Fibroblast of pulmonary artery (primary cell): ENCODE results near the gene KLHL40.

Source experiments
- DNase-seq: peaks from one replicate; pipeline ENCODE4 v3.0.0-alpha.2; 2010; ENCODE audit warnings: low read depth
- H3K4me3 ChIP-seq: replicated peaks from 2 replicates; pipeline ENCODE4 v1.5.1; 2011; ENCODE audit warnings: low read depth, mild to moderate bottlenecking, control low read depth, low read length, moderate library complexity
- CTCF ChIP-seq: IDR thresholded peaks from 2 replicates; pipeline ENCODE4 v1.5.1; 2011; ENCODE audit warnings: mild to moderate bottlenecking, control low read depth, low read length, inconsistent platforms; ENCODE audit errors: missing control alignments

Gene KLHL40

GRCh38 chr3:42700366-42701288 lies 15.3 kb downstream of the KLHL40 start:
- no peak overlapping the region for H3K4me3 ChIP-seq
- DNase-seq: no peak
- no peak for TF ChIP-seq CTCF

GRCh38 chr3:42701371-42702065 lies 16.2 kb downstream of the KLHL40 start:
- H3K4me3 ChIP-seq: no peak overlapping the region
- no peak for TF ChIP-seq CTCF
- DNase-seq: peak; percentile 26

- no peak for TF ChIP-seq CTCF
- no peak within 1 kb of the TSS for H3K4me3 ChIP-seq
- DNase-seq: no peak
Measured at GRCh38 chr3:42702066-42702951, 17.0 kb downstream of the KLHL40 start, which contains the start of gene HHATL. TSS of gene HHATL (minus strand) at chr3:42702798. CDS start at chr3:42700826, 1,972 bp downstream.

- no peak for TF ChIP-seq CTCF
- DNase-seq: no peak
- H3K4me3 ChIP-seq: no peak overlapping the region
Measured at GRCh38 chr3:42702982-42703694, 17.8 kb downstream of the KLHL40 start.

GRCh38 chr3:42703695-42704025 lies 18.3 kb downstream of the KLHL40 start:
- H3K4me3 ChIP-seq: no peak overlapping the region
- DNase-seq: no peak
- TF ChIP-seq CTCF: no peak

- DNase-seq: no peak
- TF ChIP-seq CTCF: no peak
- no peak overlapping the region for H3K4me3 ChIP-seq
Measured at GRCh38 chr3:42704136-42704841, 19.0 kb downstream of the KLHL40 start.
